H1 (cell line): Measurements from ENCODE around the gene MED10. TPM values are rescaled to one million over a fixed set of nuclear protein-coding genes. Genes with fewer than 3 reads are reported as not detected.
"Not testable (repeated sequence)": the region's sequence is repeated elsewhere in the genome, so short reads cannot be mapped to it uniquely, and the experiment has no call there.

Source experiments
- CTCF ChIA-PET: fragments of 300-600 bp; sonication (Branson Sonifier 250); formaldehyde crosslinking; loops from one replicate; lab custom pipeline; 2021; ENCODE audit not compliant: partially characterized antibody; lab: Charles Lee
- POLR2A ChIA-PET: fragments of 300-600 bp; sonication (Branson Sonifier 250); formaldehyde crosslinking; loops from one replicate; lab custom pipeline; 2021; ENCODE audit warnings: inconsistent platforms; ENCODE audit not compliant: partially characterized antibody; lab: Charles Lee
- DNase-seq, 2 experiments: peaks; one replicate each; pipeline versions ENCODE4 v3.0.0 to v3.0.0-alpha.2; 2010 to 2022; ENCODE audit warnings: low spot score in 2 of 2, low read depth in 1 of 2, mixed read lengths in 1 of 2
- FAIRE-seq: peaks from 2 replicates; lab custom pipeline; 2011; peaks lifted over from hg19 to GRCh38; lab: Jason Lieb, UNC
- H2AFZ ChIP-seq: 2 replicates; pipeline ENCODE4 v1.8.1; 2012; ENCODE audit warnings: low read length, inconsistent platforms
- H2AK5ac ChIP-seq: 2 replicates; pipeline ENCODE4 v1.6.1; 2013; ENCODE audit warnings: low read depth, low read length
- H2BK120ac ChIP-seq: replicated peaks from 2 replicates; pipeline ENCODE3; 2013; ENCODE audit warnings: low read depth, low read length, inconsistent platforms
- H2BK12ac ChIP-seq: 2 replicates; pipeline ENCODE4 v1.6.1; 2013; ENCODE audit warnings: low read depth, low read length
- H2BK15ac ChIP-seq: 2 replicates; pipeline ENCODE4 v1.6.1; 2013; ENCODE audit warnings: low read length
- H2BK20ac ChIP-seq: 2 replicates; pipeline ENCODE4 v1.6.1; 2013; ENCODE audit warnings: low read length
- H2BK5ac ChIP-seq: 2 replicates; pipeline ENCODE4 v1.6.1; 2013; ENCODE audit warnings: low read depth, low read length
- H3K14ac ChIP-seq: 2 replicates; pipeline ENCODE4 v1.6.1; 2013; ENCODE audit warnings: inconsistent platforms; ENCODE audit not compliant: insufficient read length
- H3K18ac ChIP-seq: 2 replicates; pipeline ENCODE4 v1.6.1; 2013; ENCODE audit warnings: low read length; ENCODE audit errors: extremely low read depth
- H3K23ac ChIP-seq: 2 replicates; pipeline ENCODE4 v1.6.1; 2013; ENCODE audit warnings: inconsistent platforms; ENCODE audit not compliant: insufficient read length
- H3K23me2 ChIP-seq: 2 replicates; pipeline ENCODE4 v1.6.1; 2013; ENCODE audit warnings: low read depth, low read length
- H3K27ac ChIP-seq: 2 replicates; pipeline ENCODE4 v1.6.1; 2011; ENCODE audit warnings: low read depth, low read length, inconsistent platforms
- H3K27me3 ChIP-seq, 4 experiments: replicated peaks in 1 of 4; 1 replicate in 1 of 4; 2 replicates in 3 of 4; pipeline versions ENCODE4 v1.6.1 to v1.8.1; 2011 to 2013; ENCODE audit warnings: low read length in 3 of 4, mild to moderate bottlenecking in 3 of 4, inconsistent platforms in 2 of 4, mixed read lengths in 2 of 4, moderate library complexity in 1 of 4; ENCODE audit not compliant: control insufficient read depth in 3 of 4, insufficient read depth in 3 of 4; ENCODE audit errors: extremely low read depth in 1 of 4
- H3K36me3 ChIP-seq, 4 experiments: 2 replicates each; pipeline versions ENCODE4 v1.6.1 to v1.8.1; 2011 to 2013; ENCODE audit warnings: mild to moderate bottlenecking in 4 of 4, low read length in 3 of 4, moderate library complexity in 2 of 4, control low read depth in 1 of 4, inconsistent platforms in 1 of 4; ENCODE audit not compliant: insufficient read depth in 4 of 4, control insufficient read depth in 2 of 4
- H3K4ac ChIP-seq: replicated peaks from 2 replicates; pipeline ENCODE3; 2013; ENCODE audit warnings: low read length, low read depth, mixed read lengths, inconsistent platforms; ENCODE audit not compliant: insufficient read length
- H3K4me1 ChIP-seq, 4 experiments: replicated peaks in 1 of 4; 1 replicate in 1 of 4; 2 replicates in 3 of 4; pipeline versions ENCODE4 v1.6.1 to v1.8.1; 2011 to 2013; ENCODE audit warnings: low read length in 3 of 4, inconsistent platforms in 2 of 4, mixed read lengths in 1 of 4; ENCODE audit not compliant: insufficient read depth in 4 of 4, control insufficient read depth in 3 of 4
- H3K4me2 ChIP-seq, 2 experiments: 2 replicates each; pipeline versions ENCODE4 v1.6.1 to v1.8.1; 2011 to 2013; ENCODE audit warnings: low read depth in 2 of 2, low read length in 2 of 2, control low read depth in 1 of 2, inconsistent platforms in 1 of 2, mild to moderate bottlenecking in 1 of 2; ENCODE audit not compliant: insufficient read depth in 1 of 2
- H3K4me3 ChIP-seq, 4 experiments: fragments of 200-600, 300-600 bp in 1 of 4; sonication (generic), shearing (Covaris generic), sonication (Bioruptor Twin) in 1 of 4; 2 replicates each; pipeline versions ENCODE4 v1.5.1 to v1.8.1; 2011 to 2016; ENCODE audit warnings: low read length in 4 of 4, low read depth in 3 of 4, control low read depth in 2 of 4, inconsistent platforms in 2 of 4, mild to moderate bottlenecking in 2 of 4, mixed read lengths in 1 of 4, moderate library complexity in 1 of 4; ENCODE audit not compliant: insufficient read depth in 2 of 4; ENCODE audit errors: extremely low read depth in 1 of 4
- H3K56ac ChIP-seq: replicated peaks from 2 replicates; pipeline ENCODE3; 2013; ENCODE audit warnings: low read depth, mild to moderate bottlenecking, mixed read lengths, low read length, inconsistent platforms; ENCODE audit not compliant: insufficient read length
- H3K79me1 ChIP-seq: 2 replicates; pipeline ENCODE4 v1.6.1; 2013; ENCODE audit warnings: low read depth, low read length, control low read depth
- H3K79me2 ChIP-seq, 2 experiments: 2 replicates each; pipeline versions ENCODE4 v1.6.1 to v1.8.1; 2012 to 2013; ENCODE audit warnings: low read length in 2 of 2, mild to moderate bottlenecking in 2 of 2, inconsistent platforms in 1 of 2; ENCODE audit not compliant: insufficient read depth in 2 of 2, control insufficient read depth in 1 of 2
- H3K9ac ChIP-seq, 4 experiments: replicated peaks in 1 of 4; 1 replicate in 1 of 4; 2 replicates in 3 of 4; pipeline versions ENCODE4 v1.6.1 to v1.8.1; 2011 to 2013; ENCODE audit warnings: low read depth in 3 of 4, low read length in 3 of 4, control low read depth in 2 of 4, mild to moderate bottlenecking in 2 of 4, moderate library complexity in 2 of 4, inconsistent platforms in 1 of 4; ENCODE audit errors: extremely low read depth in 1 of 4
- H3K9me3 ChIP-seq, 2 experiments: 2 replicates each; pipeline versions ENCODE4 v1.6.1 to v1.8.1; 2012 to 2013; ENCODE audit warnings: mild to moderate bottlenecking in 2 of 2, moderate library complexity in 2 of 2, control low read depth in 1 of 2, inconsistent platforms in 1 of 2, low read depth in 1 of 2, low read length in 1 of 2, mixed read lengths in 1 of 2; ENCODE audit not compliant: insufficient read depth in 2 of 2
- H4K20me1 ChIP-seq, 2 experiments: replicated peaks in 1 of 2; 2 replicates each; pipeline versions ENCODE3 to v1.8.1; 2011 to 2013; ENCODE audit warnings: inconsistent platforms in 2 of 2, low read length in 2 of 2, mild to moderate bottlenecking in 1 of 2; ENCODE audit not compliant: insufficient read depth in 2 of 2, control insufficient read depth in 1 of 2
- H4K5ac ChIP-seq: 2 replicates; pipeline ENCODE4 v1.6.1; 2013; ENCODE audit warnings: low read length, low read depth, mixed read lengths, inconsistent platforms; ENCODE audit not compliant: insufficient read length
- H4K8ac ChIP-seq: 2 replicates; pipeline ENCODE4 v1.8.0; 2013; ENCODE audit warnings: mild to moderate bottlenecking, moderate library complexity, low read length, inconsistent platforms; ENCODE audit not compliant: insufficient read depth; ENCODE audit errors: extremely low read depth
- H4K91ac ChIP-seq: replicated peaks from 2 replicates; pipeline ENCODE3; 2013; ENCODE audit warnings: low read length, mixed read lengths, inconsistent platforms; ENCODE audit not compliant: insufficient read length
- WGBS, 2 experiments: shearing (Covaris generic) in 1 of 2; methylation state at CpG; one replicate each; pipeline versions ENCODE4 v1.1.6 to v1.1.7; 2013 to 2015; ENCODE audit warnings: low lambda C conversion rate in 2 of 2, mixed read lengths in 2 of 2, inconsistent platforms in 1 of 2, low coverage in 1 of 2, missing lambda C conversion rate in 1 of 2; ENCODE audit not compliant: insufficient replicate concordance in 2 of 2, insufficient coverage in 1 of 2, insufficient read length in 1 of 2; ENCODE audit errors: extremely low coverage in 1 of 2, missing lambda C conversion rate in 1 of 2; 5-methylcytosine and 5-hydroxymethylcytosine counted together
- polyA plus RNA-seq, 7 experiments: library from polyadenylated mRNA; depleted of rRNA in 3 of 7; stranded (reverse) in 5 of 7; unstranded in 2 of 7; fragments of >200 nt in 5 of 7; fragments of 200-250 nt in 2 of 7; gene quantifications; 1 replicate in 5 of 7; 2 replicates in 1 of 7; 4 replicates in 1 of 7; pipeline versions ENCODE4 v1.2.1 to v1.2.3, GENCODE V29; 2011 to 2013; ENCODE audit warnings: missing spikeins in 2 of 7, mixed read lengths in 2 of 7
- total RNA-seq: library from RNA; stranded (reverse); fragmentation: NEBNext Ultra II Directional; extraction: Animal tissue kit (Norgen Biotek cat#: 25700); gene quantifications from 2 replicates; pipeline ENCODE4 v1.2.1, GENCODE V29; 2021

Gene MED10
- total and polyA plus RNA-seq, 2 of the 8 experiments (the other 6 are each of a cell fraction or from before 2014, with no cell fraction given): 20.1 to 23.2 TPM

DNA sequence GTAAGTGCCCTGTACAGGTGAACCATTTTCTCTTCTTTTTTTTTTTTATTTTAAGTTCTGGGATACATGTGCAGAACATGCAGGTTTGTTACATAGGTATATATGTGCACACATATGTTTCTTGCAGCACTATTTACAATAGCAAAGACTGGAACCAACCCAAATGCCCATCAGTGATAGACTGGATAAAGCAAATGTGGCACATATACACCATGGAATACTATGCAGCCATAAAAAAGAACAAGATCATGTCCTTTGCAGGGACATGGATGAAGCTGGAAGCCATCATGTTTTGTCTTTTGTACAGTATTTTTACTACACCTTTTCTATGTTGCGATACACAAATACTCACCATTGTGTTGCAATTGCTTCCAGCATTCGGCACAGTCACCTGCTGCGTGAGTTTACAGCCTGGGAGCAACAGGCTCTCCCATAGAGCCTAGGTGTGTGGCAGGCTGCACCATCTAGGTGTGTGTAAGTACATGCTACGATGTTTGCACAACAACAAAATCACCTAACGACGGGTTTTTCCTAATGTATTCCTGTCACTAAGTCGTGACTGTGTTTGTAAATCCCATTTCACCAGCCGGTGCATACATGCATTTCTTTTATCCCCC lies 20.4 kb downstream of the MED10 start:
- H4K91ac ChIP-seq, CTCF ChIA-PET, H3K79me1 ChIP-seq, H2BK15ac ChIP-seq, DNase-seq, H3K23ac ChIP-seq, H3K56ac ChIP-seq, H3K9me3 ChIP-seq, FAIRE-seq, H3K14ac ChIP-seq, H3K27ac ChIP-seq, H3K4me2 ChIP-seq, H4K20me1 ChIP-seq, H3K36me3 ChIP-seq, H3K9ac ChIP-seq, H3K4me3 ChIP-seq, H3K4ac ChIP-seq, H3K18ac ChIP-seq, H2BK12ac ChIP-seq, H4K8ac ChIP-seq, H3K23me2 ChIP-seq, H2BK120ac ChIP-seq, H2BK5ac ChIP-seq, H2AFZ ChIP-seq, H3K4me1 ChIP-seq, H3K79me2 ChIP-seq, H2BK20ac ChIP-seq, POLR2A ChIA-PET, H2AK5ac ChIP-seq, H4K5ac ChIP-seq, H3K27me3 ChIP-seq: not testable (repeated sequence)
- WGBS, 2 experiments: 94% methylated on average over 8 of the region's 8 CpGs; no CpG with 5 or more reads in 1 of the 2 experiments
